Nephron progenitor cell (in vitro differentiated cells): ENCODE data around the gene UIMC1.

Source experiments
- DNase-seq: peaks from one replicate; pipeline ENCODE4 v3.0.0; 2021
- H3K27ac Mint-ChIP-seq: 2 replicates; pipeline ENCODE4 v1.8.0; 2021; ENCODE audit warnings: mild to moderate bottlenecking, moderate library complexity, mixed read lengths
- H3K27me3 Mint-ChIP-seq: 2 replicates; pipeline ENCODE4 v1.8.0; 2021; ENCODE audit warnings: mild to moderate bottlenecking, low read depth, mixed read lengths; ENCODE audit not compliant: poor library complexity
- H3K36me3 Mint-ChIP-seq: 2 replicates; pipeline ENCODE4 v1.8.0; 2021; ENCODE audit warnings: low read depth, mixed read lengths
- H3K4me1 Mint-ChIP-seq: 2 replicates; pipeline ENCODE4 v1.8.0; 2021; ENCODE audit warnings: mixed read lengths
- H3K4me3 Mint-ChIP-seq: 2 replicates; pipeline ENCODE4 v1.8.0; 2021; ENCODE audit warnings: mild to moderate bottlenecking, moderate library complexity, mixed read lengths
- H3K9me3 Mint-ChIP-seq: 2 replicates; pipeline ENCODE4 v1.8.0; 2021; ENCODE audit warnings: mild to moderate bottlenecking, moderate library complexity, mixed read lengths
- CTCF ChIP-seq: fragments of 200-600 bp; sonication (generic); IDR thresholded peaks from 2 replicates; pipeline ENCODE4 v1.5.0; 2021; ENCODE audit warnings: antibody characterized with exemption

UIMC1 gene

GRCh38 chr5:176941951-176942350, 64.6 kb downstream of the UIMC1 start:
- no peak for DNase-seq
- TF ChIP-seq CTCF = no peak
- no peaks in the 10 kb centered on the region for H3K9me3 Mint-ChIP-seq
- no peaks in the 10 kb centered on the region for H3K27me3 Mint-ChIP-seq
- H3K4me3 Mint-ChIP-seq = no peak overlapping the region
- H3K4me1 Mint-ChIP-seq = no peaks in the 10 kb centered on the region
- peaks cover 46% of the 10 kb centered on the region for H3K36me3 Mint-ChIP-seq
- H3K27ac Mint-ChIP-seq = no peak overlapping the region

- Mint-ChIP-seq H3K36me3 (peaks cover 21% of the 10 kb centered on the region), H3K4me1 (no peaks in the 10 kb centered on the region), H3K27me3 (no peaks in the 10 kb centered on the region), H3K9me3 (no peaks in the 10 kb centered on the region), H3K27ac (no peak overlapping the region), H3K4me3 (no peak overlapping the region)
- no peak for TF ChIP-seq CTCF
- DNase-seq = no peak
Observed at GRCh38 chr5:176938472-176938871, 68.1 kb downstream of the UIMC1 start.

- TF ChIP-seq CTCF = no peak
- H3K4me3 Mint-ChIP-seq = no peak overlapping the region
- DNase-seq = no peak
- H3K9me3 Mint-ChIP-seq = no peaks in the 10 kb centered on the region
- H3K27ac Mint-ChIP-seq = no peak overlapping the region
- no peaks in the 10 kb centered on the region for H3K27me3 Mint-ChIP-seq
- H3K36me3 Mint-ChIP-seq = peaks cover 29% of the 10 kb centered on the region
- H3K4me1 Mint-ChIP-seq = no peaks in the 10 kb centered on the region
Observed at GRCh38 chr5:176935017-176935416, 71.6 kb downstream of the UIMC1 start.

GRCh38 chr5:176934309-176934930, 72.2 kb downstream of the UIMC1 start:
- H3K27ac Mint-ChIP-seq = no peak overlapping the region
- no peak for TF ChIP-seq CTCF
- DNase-seq = no peak
- no peaks in the 10 kb centered on the region for H3K27me3 Mint-ChIP-seq
- no peaks in the 10 kb centered on the region for H3K4me1 Mint-ChIP-seq
- H3K4me3 Mint-ChIP-seq = no peak overlapping the region
- H3K9me3 Mint-ChIP-seq = no peaks in the 10 kb centered on the region
- peaks cover 35% of the 10 kb centered on the region for H3K36me3 Mint-ChIP-seq

GRCh38 chr5:176929654-176930053, 76.9 kb downstream of the UIMC1 start:
- Mint-ChIP-seq H3K36me3 (peaks cover 56% of the 10 kb centered on the region), H3K27me3 (no peaks in the 10 kb centered on the region), H3K9me3 (no peaks in the 10 kb centered on the region), H3K27ac (no peak overlapping the region), H3K4me3 (no peak overlapping the region), H3K4me1 (no peaks in the 10 kb centered on the region)
- no peak for DNase-seq
- TF ChIP-seq CTCF = no peak

GRCh38 chr5:176927562-176927961, 79.0 kb downstream of the UIMC1 start:
- no peak for DNase-seq
- no peak overlapping the region for H3K4me3 Mint-ChIP-seq

More at GRCh38 chr5:176927562-176927961, 79.0 kb downstream of the UIMC1 start:
- no peak overlapping the region for H3K27ac Mint-ChIP-seq
- no peak for TF ChIP-seq CTCF
- no peaks in the 10 kb centered on the region for H3K27me3 Mint-ChIP-seq
- H3K36me3 Mint-ChIP-seq = peaks cover 61% of the 10 kb centered on the region
- H3K4me1 Mint-ChIP-seq = no peaks in the 10 kb centered on the region
- H3K9me3 Mint-ChIP-seq = no peaks in the 10 kb centered on the region
